Hematopoietic multipotent progenitor cell treated with erythropoietin and hydrocortisone succinate and interleukin-3 and kit ligand, for 8 days (in vitro differentiated cells): ENCODE data around the gene POMT2.

Source experiments
- DNase-seq: peaks from one replicate; pipeline ENCODE4 v3.0.0-alpha.2; 2015

Gene POMT2

DNA sequence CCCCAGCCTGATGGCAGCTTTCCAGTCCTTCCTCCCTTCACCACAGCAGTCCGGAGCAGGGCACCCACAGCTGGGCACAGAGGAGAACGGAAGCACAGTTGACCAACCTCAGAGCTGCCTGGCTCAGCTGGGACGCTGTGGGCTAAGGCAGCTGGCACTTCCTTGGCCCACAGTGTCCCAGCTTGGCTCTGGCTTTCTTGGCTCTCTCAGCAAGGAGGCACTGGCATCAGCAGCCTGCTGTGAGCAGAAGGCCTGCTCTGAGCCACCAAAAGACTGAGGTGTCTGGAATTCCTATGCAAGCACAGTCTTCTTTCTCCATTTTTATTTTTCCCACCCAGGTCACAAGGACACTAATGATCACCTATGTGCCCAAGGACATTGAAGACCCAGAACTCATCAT lies 82.3 kb downstream of the POMT2 start:
- DNase-seq: no peak

DNA sequence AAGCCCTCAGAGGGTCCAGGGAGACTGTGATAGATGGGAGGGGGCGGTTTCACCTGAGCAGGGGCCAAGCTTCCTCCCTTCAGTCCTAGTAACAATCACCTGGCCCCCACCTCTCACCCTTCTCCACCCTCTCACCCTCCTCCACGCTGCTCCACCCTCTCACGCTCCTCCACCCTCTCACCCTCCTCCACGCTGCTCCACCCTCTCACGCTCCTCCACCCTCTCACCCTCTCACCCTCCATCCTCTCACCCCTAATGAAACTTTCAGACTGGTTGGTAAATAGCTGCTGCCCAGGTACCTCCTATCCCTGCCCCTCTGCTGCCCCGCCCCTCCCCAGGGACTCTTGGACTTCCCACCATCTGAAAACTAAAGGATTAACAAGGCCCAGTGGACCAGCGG lies 83.9 kb downstream of the POMT2 start:
- no peak for DNase-seq

DNA sequence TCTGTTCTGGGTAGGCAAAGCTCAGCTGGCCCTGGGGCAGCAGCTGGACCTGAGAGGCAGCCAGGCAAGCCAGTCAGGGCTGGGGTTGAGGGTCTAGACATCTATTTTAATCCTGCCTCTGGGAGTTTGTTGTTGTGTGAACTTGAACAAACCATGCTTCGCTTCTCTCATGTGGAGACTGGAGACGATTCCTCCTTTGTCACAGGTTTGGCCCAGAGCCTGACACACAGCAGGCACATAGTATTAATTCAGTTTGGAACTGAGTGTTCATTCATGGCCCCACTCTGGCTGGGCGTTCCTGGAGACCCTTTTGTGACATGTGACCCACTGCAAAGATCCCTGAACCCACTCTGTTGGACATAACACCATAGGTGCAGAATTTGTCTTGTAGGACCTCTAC lies 89.0 kb downstream of the POMT2 start:
- DNase-seq: no peak

DNA sequence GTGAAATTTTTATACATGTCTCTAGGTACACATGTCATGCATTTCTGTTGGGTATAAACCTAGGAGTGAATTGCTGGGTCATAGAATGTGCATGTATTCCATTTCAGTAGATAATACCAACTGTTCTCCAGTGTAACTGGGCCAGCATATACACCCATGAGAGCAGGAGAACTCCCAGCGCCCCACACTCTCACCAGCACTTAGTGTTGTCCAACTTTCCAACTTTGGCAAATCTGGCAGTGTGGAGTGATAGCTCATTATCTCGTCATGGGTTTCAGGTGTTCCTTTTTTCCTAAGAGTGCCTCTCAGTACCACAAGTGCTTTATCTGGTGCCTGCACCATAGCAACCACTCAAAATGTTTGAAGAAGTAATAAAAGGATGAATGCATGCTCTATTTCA lies 89.8 kb downstream of the POMT2 start:
- DNase-seq: no peak

DNA sequence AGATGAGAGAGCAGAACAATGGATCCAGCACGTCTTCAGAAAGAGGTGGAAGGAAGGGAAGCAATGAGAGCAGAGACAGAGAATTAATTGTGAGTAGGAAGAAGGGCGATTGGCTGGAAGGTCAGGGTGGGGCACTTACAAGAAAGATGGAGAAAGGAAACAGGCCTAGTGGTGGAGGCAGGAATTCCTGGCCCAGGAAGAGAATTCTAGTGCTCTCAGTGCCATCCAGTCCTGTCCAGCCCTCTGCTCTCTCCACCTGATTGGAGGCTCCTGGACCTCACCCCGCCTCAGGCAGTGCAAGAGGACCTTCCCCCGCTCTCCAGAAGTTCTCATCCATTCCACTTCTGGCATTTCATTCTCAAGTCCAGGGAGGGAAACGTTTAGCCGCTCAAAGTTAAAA lies 92.6 kb downstream of the POMT2 start:
- no peak for DNase-seq

DNA sequence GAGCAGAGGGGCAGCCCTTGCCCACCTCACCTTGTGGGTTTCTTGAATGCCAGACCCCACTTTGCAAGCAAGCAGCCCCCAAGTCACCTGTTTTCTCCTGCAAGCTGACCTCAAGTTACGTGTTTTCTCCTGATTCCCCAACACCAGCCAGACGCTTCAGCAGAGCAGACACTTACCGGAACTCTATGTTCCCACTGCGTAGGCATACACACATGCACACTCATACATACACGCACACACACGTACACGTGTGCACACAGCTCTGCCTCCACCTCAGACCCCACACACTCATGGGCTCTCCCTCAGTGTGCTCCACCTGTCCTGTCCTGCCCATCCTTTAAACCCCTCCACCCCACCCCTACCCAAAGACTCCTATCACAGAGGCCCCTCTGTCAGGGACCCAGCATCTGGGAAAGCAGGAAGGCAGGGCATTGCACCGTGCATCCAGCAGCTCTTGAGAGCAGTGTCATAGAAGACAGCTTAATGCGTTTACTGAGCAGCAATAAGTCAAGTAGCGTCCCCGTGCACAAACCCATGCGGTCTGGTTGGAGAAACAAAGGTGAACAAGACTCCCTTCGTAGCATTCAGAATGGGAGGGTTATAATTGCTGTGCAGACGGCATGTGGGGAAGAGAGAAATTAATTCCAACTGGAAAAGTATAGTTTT lies 94.7 kb downstream of the POMT2 start:
- DNase-seq: no peak

DNA sequence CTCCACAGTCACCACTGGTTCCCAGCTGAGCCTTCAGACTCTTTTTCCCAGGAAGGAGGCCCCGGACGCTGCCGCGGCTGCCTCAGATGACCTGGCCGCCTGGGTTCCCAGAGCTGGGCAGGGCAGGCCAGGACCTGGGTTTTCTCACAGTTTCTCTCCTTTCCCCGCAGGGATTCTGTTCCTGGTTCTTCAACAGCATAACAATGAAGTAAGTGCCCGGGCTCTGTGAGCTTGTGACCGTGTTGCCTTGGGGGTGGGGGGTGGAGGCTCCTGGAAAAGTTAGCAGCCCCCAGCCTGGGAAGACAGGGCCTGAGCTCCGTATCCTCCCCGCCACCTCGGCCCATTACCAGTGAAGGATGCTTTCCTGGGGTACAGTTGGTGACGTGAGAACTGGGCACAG lies 95.4 kb downstream of the POMT2 start:
- no peak for DNase-seq
